CD4-positive, alpha-beta T cell (primary cell): ENCODE measurements around the gene GLTPD2. TPM values are rescaled to one million over a fixed set of nuclear protein-coding genes. Genes with fewer than 3 reads are reported as not detected.

ENCODE experiments used
- ATAC-seq: fragments of 200-7000 bp; cut with Tn5 transposase; one replicate; pipeline ENCODE4 v1.10.0; 2022; ENCODE audit warnings: mild to moderate bottlenecking; ENCODE audit not compliant: poor library complexity
- CTCF ChIA-PET: fragments of 350-600 bp; sonication (Branson Sonifier 250); formaldehyde crosslinking; loops from one replicate; lab custom pipeline; 2021; ENCODE audit warnings: antibody characterized with exemption, inconsistent platforms; lab: Charles Lee
- POLR2A ChIA-PET: fragments of 350-600 bp; sonication (Branson Sonifier 250); formaldehyde crosslinking; loops from one replicate; lab custom pipeline; 2021; ENCODE audit warnings: antibody characterized with exemption, inconsistent platforms; lab: Charles Lee
- DNase-seq, 14 experiments: peaks; one replicate each; pipeline ENCODE4 v3.0.0-alpha.2; 2013 to 2020; ENCODE audit warnings: mixed read lengths in 2 of 14
- H3K27ac ChIP-seq, 2 donors: one replicate each; pipeline versions ENCODE4 v1.5.1 to v1.7.0; 2013; ENCODE audit warnings: low read length in 2 of 2, low read depth in 1 of 2, mild to moderate bottlenecking in 1 of 2
- H3K27me3 ChIP-seq, 2 experiments: 1 replicate in 1 of 2; 2 replicates in 1 of 2; pipeline versions ENCODE4 v1.6.1 to v1.7.0; 2013; ENCODE audit warnings: low read length in 2 of 2, control low read depth in 1 of 2, mild to moderate bottlenecking in 1 of 2, moderate library complexity in 1 of 2; ENCODE audit not compliant: insufficient read depth in 2 of 2, control insufficient read depth in 1 of 2
- H3K36me3 ChIP-seq: one replicate; pipeline ENCODE4 v1.6.1; 2013; ENCODE audit warnings: low read length, control low read depth; ENCODE audit not compliant: insufficient read depth
- H3K4me1 ChIP-seq: one replicate; pipeline ENCODE4 v1.6.1; 2013; ENCODE audit warnings: low read length, control low read depth; ENCODE audit not compliant: insufficient read depth
- H3K4me3 ChIP-seq: one replicate; pipeline ENCODE4 v1.5.1; 2013; ENCODE audit warnings: mild to moderate bottlenecking, low read length, moderate library complexity
- H3K9me3 ChIP-seq, 2 experiments: 1 replicate in 1 of 2; 2 replicates in 1 of 2; pipeline versions ENCODE4 v1.6.1 to v1.7.0; 2013; ENCODE audit warnings: low read length in 2 of 2, mild to moderate bottlenecking in 2 of 2, control low read depth in 1 of 2, moderate library complexity in 1 of 2; ENCODE audit not compliant: control insufficient read depth in 1 of 2, insufficient read depth in 1 of 2
- H3K27ac Mint-ChIP-seq: one replicate; pipeline ENCODE4 v1.8.0; 2020; ENCODE audit warnings: mixed read lengths
- H3K27me3 Mint-ChIP-seq: one replicate; pipeline ENCODE4 v1.8.0; 2021; ENCODE audit warnings: mixed read lengths
- H3K36me3 Mint-ChIP-seq: one replicate; pipeline ENCODE4 v1.8.0; 2021; ENCODE audit warnings: low read depth, mixed read lengths
- H3K4me1 Mint-ChIP-seq: one replicate; pipeline ENCODE4 v1.8.0; 2021; ENCODE audit warnings: low read depth, mixed read lengths
- H3K4me3 Mint-ChIP-seq: one replicate; pipeline ENCODE4 v1.8.0; 2020; ENCODE audit warnings: mild to moderate bottlenecking, mixed read lengths
- H3K9me3 Mint-ChIP-seq: one replicate; pipeline ENCODE4 v1.8.0; 2020; ENCODE audit warnings: mixed read lengths
- intact Hi-C, 2 experiments: fragments of 100-400 bp; cut with DNase I in 1 of 2; cut with micrococcal nuclease in 1 of 2; formaldehyde crosslinking; loops; one replicate each; pipeline versions ENCODE4 v1.15.1 to v1.9.0; 2023 to 2025; cut with DNase I, micrococcal nuclease
- total RNA-seq, 174 experiments: library from RNA in 2 of 174; stranded (reverse) in 2 of 174; gene quantifications; one replicate each; pipeline ENCODE4 v1.2.3 and lab custom pipeline; 2021 to 2026
- TF ChIP-seq, protein P1 (sequence below): fragments of 200-600 bp; IDR thresholded peaks from one replicate; pipeline ENCODE4 v1.8.0; 2022; ENCODE audit warnings: antibody characterized with exemption, mild to moderate bottlenecking

GLTPD2 gene
- total RNA-seq, 2 experiments from 2014 or later, result not detected

DNA sequence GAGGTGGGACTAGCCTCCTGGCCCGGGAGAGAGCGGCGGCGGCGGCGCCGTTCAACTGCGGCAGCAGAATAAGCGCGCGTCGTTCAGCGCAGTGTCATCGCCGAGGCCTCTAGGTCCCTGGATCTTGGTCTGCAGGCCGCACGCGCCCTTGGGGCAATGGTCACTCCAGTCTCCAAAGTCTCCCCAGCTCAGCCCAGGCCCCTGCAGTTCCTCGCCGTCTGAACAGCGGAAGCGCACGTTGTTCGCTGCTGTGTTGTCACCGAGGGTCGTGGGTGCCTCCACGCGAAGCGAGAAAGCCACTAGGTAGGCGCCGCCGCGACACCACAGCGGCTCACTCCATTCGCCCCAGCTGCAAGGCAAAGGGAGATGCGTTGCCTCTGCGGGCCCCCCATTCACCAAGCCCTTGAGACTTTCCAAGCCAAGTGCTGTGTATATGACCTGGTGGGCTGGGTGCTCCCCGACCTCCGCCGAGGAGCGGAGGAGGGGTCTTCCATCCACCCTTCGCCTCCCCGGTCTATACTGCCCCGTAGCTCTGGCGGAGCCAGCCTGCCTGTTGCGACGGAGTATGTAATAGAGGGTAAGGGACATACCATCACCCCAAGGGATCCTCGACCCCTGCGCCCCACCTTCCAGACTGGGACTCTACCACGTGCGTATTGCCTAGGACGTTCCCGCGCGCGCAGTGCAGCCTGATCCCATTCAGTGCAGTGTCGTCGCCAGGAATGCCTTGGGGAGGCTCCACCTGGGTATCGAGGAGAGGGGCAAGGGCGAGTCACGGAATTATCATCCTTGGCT, 3.3 kb upstream of the GLTPD2 start:
- H3K27ac ChIP-seq, result no peak overlapping the region
- H3K27ac Mint-ChIP-seq, result no peak overlapping the region
- no peaks in the 10 kb centered on the region for H3K36me3 Mint-ChIP-seq
- intact Hi-C loops, result loop anchor here (2.0 to 5.0 kb wide), 3 partner anchors 53 to 117 kb away; partner anchors contain the start of genes CHRNE (in 1 of the 2) and MED11 (in 1 of the 2)
- H3K27me3 Mint-ChIP-seq, result peaks cover 70% of the 10 kb centered on the region
- DNase-seq, result peak in 4 of 14 experiments; percentile 12 to 41 (median 26)
- H3K4me3 ChIP-seq, result no peak overlapping the region
- H3K36me3 ChIP-seq, result no peaks in the 10 kb centered on the region
- no peak for ATAC-seq
- no peaks in the 10 kb centered on the region for H3K9me3 Mint-ChIP-seq
- H3K9me3 ChIP-seq, result peaks cover 0 to 26% of the 10 kb centered on the region in 2 experiments
- CTCF ChIA-PET, result interaction anchor here (1.7 kb wide), 1 partner anchor 76 kb away, joined by 6 read pairs; the partner anchor contains the start of gene ARRB2
- H3K4me1 Mint-ChIP-seq, result peaks cover 20% of the 10 kb centered on the region
- peak overlapping the region; percentile 30 for H3K4me3 Mint-ChIP-seq
- POLR2A ChIA-PET, result interaction anchor here (1.5 to 2.2 kb wide), 2 partner anchors 11 to 75 kb away, joined by 5 to 10 read pairs; partner anchors contain the start of genes ARRB2 and PSMB6
- TF ChIP-seq, protein P1, sequence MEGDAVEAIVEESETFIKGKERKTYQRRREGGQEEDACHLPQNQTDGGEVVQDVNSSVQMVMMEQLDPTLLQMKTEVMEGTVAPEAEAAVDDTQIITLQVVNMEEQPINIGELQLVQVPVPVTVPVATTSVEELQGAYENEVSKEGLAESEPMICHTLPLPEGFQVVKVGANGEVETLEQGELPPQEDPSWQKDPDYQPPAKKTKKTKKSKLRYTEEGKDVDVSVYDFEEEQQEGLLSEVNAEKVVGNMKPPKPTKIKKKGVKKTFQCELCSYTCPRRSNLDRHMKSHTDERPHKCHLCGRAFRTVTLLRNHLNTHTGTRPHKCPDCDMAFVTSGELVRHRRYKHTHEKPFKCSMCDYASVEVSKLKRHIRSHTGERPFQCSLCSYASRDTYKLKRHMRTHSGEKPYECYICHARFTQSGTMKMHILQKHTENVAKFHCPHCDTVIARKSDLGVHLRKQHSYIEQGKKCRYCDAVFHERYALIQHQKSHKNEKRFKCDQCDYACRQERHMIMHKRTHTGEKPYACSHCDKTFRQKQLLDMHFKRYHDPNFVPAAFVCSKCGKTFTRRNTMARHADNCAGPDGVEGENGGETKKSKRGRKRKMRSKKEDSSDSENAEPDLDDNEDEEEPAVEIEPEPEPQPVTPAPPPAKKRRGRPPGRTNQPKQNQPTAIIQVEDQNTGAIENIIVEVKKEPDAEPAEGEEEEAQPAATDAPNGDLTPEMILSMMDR, result no peak
- H3K4me1 ChIP-seq, result peaks cover 33% of the 10 kb centered on the region
- peaks cover 58 to 59% of the 10 kb centered on the region in 2 experiments for H3K27me3 ChIP-seq

DNA sequence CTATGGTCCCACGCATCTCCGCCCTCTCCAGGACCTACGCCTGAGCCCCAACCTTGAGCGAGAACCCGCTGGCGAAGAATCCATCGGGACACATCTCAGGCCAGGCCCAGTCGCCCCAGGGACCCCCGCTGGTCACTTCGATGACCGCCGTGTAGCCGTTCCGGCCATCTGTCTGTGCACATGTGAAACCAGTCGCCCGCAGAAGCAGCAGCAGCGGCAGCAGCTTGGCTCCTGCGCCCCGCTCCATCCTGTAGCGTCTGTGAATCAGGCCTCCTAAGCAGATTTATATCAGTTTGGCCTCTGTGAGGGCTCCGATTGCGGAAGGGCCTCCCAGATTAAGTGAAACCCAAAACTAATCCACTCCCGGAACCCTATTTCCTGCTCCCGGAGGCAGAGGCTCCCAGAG, 2.7 kb upstream of the GLTPD2 start, which contains the start of gene VMO1:
VMO1 (minus strand) TSS at position 259 of the 406 bp plus-strand sequence; CDS start at position 247, 12 bp downstream.
- H3K9me3 ChIP-seq, result peaks cover 0 to 26% of the 10 kb centered on the region in 2 experiments
- DNase-seq (peak in 2 of 14 experiments; percentile 27 to 30), ATAC-seq (no peak)
- Mint-ChIP-seq H3K4me1 (peaks cover 24% of the 10 kb centered on the region), H3K27me3 (peaks cover 70% of the 10 kb centered on the region), H3K9me3 (no peaks in the 10 kb centered on the region), H3K4me3 (peak within 1 kb of the TSS; percentile 55), H3K36me3 (no peaks in the 10 kb centered on the region), H3K27ac (no peak within 1 kb of the TSS)
- H3K4me1 ChIP-seq, result peaks cover 38% of the 10 kb centered on the region
- H3K36me3 ChIP-seq, result no peaks in the 10 kb centered on the region
- CTCF ChIA-PET, result interaction anchor here (1.7 kb wide), 1 partner anchor 76 kb away, joined by 6 read pairs; the partner anchor contains the start of gene ARRB2
- TF ChIP-seq, protein P1, result no peak
- no peak within 1 kb of the TSS for H3K4me3 ChIP-seq
- H3K27me3 ChIP-seq, result peaks cover 54 to 57% of the 10 kb centered on the region in 2 experiments
- no peak within 1 kb of the TSS for H3K27ac ChIP-seq
- POLR2A ChIA-PET, result interaction anchor here (2.2 kb wide), 1 partner anchor 10 kb away, joined by 10 read pairs; the partner anchor contains the start of gene PSMB6
- intact Hi-C loops, result loop anchor here (2.0 to 5.0 kb wide), 3 partner anchors 54 to 116 kb away; partner anchors contain the start of genes CHRNE (in 1 of the 2) and MED11 (in 1 of the 2)

DNA sequence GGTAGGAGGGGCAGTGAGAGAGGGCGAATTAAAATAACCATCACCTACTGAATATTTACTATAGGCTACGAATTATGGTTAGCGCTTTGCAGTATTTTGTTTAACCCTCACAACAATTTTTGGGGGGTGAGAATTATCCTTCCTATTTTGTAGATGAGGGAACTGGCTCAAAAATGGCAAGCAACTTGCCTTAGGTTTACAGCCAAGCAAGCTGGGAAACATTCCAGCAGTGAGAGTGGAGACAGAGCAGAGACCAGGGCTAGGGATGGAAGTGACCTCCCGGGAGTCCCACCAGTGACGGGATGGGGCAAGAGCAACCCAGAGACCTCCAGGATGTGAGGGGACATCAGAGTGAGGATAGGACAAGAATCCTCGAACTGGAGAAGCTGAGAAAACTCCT, 2.2 kb upstream of the GLTPD2 start:
- peaks cover 24% of the 10 kb centered on the region for H3K4me1 Mint-ChIP-seq
- H3K27me3 ChIP-seq, result peaks cover 54 to 57% of the 10 kb centered on the region in 2 experiments
- CTCF ChIA-PET, result interaction anchor here (1.4 to 1.7 kb wide), 2 partner anchors 77 to 114 kb away, joined by 3 to 6 read pairs; partner anchors contain the start of gene ARRB2

More for the DNA sequence above, 2.2 kb upstream of the GLTPD2 start:
- Histone ChIP-seq H3K4me3 (no peak overlapping the region), H3K36me3 (no peaks in the 10 kb centered on the region), H3K4me1 (peaks cover 38% of the 10 kb centered on the region), H3K27ac (no peak overlapping the region), H3K9me3 (peaks cover 0 to 26% of the 10 kb centered on the region in 2 experiments)
- no peak for ATAC-seq
- POLR2A ChIA-PET, result interaction anchor here (2.2 kb wide), 1 partner anchor 10 kb away, joined by 10 read pairs; the partner anchor contains the start of gene PSMB6
- H3K4me3 Mint-ChIP-seq, result peak overlapping the region; percentile 55
- H3K9me3 Mint-ChIP-seq, result no peaks in the 10 kb centered on the region
- TF ChIP-seq, protein P1, result no peak
- H3K27me3 Mint-ChIP-seq, result peaks cover 70% of the 10 kb centered on the region
- DNase-seq, result no peak
- no peaks in the 10 kb centered on the region for H3K36me3 Mint-ChIP-seq
- intact Hi-C loops, result loop anchor here (2.0 to 5.0 kb wide), 3 partner anchors 54 to 116 kb away; partner anchors contain the start of genes CHRNE (in 1 of the 2) and MED11 (in 1 of the 2)
- no peak overlapping the region for H3K27ac Mint-ChIP-seq
